GM13976 (cell line): Measurements from ENCODE around the gene RAB40C.

ENCODE experiments used
- DNase-seq: peaks from one replicate; pipeline ENCODE4 v3.0.0; 2012; ENCODE audit warnings: low spot score
- CTCF ChIP-seq: IDR thresholded peaks from 2 replicates; pipeline ENCODE4 v1.5.1; 2012; ENCODE audit warnings: borderline replicate concordance, mild to moderate bottlenecking; ENCODE audit not compliant: insufficient read depth; ENCODE audit errors: extremely low read depth, missing control alignments, control extremely low read depth
- in situ Hi-C: fragments of 300-500 bp; cut with MboI; formaldehyde crosslinking; loops from one replicate; pipeline ENCODE4 v1.12.0; 2022; ENCODE audit warnings: low sequenced_read_pairs, mixed read lengths, inconsistent platforms; ENCODE audit not compliant: unreplicated experiment

Gene RAB40C

GRCh38 chr16:576197-576822 is 13.6 kb upstream of the RAB40C start:
- in situ Hi-C loops: no loop called here
- no peak for DNase-seq
- TF ChIP-seq CTCF: no peak

- no peak for TF ChIP-seq CTCF
- in situ Hi-C loops: no loop called here
- no peak for DNase-seq
Observed at GRCh38 chr16:576823-577201, 13.1 kb upstream of the RAB40C start.

- in situ Hi-C loops: no loop called here
- TF ChIP-seq CTCF: no peak
- no peak for DNase-seq
Observed at GRCh38 chr16:577796-578195, 12.1 kb upstream of the RAB40C start.

- in situ Hi-C loops: no loop called here
- no peak for DNase-seq
- no peak for TF ChIP-seq CTCF
Observed at GRCh38 chr16:578232-578869, 11.5 kb upstream of the RAB40C start.

- TF ChIP-seq CTCF: peak; percentile 95
- DNase-seq: peak; percentile 84
- in situ Hi-C loops: no loop called here
Observed at GRCh38 chr16:578870-579405, 10.9 kb upstream of the RAB40C start.

- in situ Hi-C loops: no loop called here
- TF ChIP-seq CTCF: no peak
- no peak for DNase-seq
Observed at GRCh38 chr16:580141-580945, 9.5 kb upstream of the RAB40C start.
